GM12873 (cell line): Measurements from ENCODE around the gene ATG4C.

Experiments
- TF ChIP-seq, protein P1 (sequence below): IDR thresholded peaks from 2 replicates; pipeline ENCODE4 v1.5.1; 2012; ENCODE audit warnings: low read depth, mild to moderate bottlenecking, moderate library complexity, low read length, control low read depth; ENCODE audit not compliant: insufficient read depth; ENCODE audit errors: missing control alignments

ATG4C gene

GRCh38 chr1:62869217-62869754 lies 85.4 kb downstream of the ATG4C start:
- TF ChIP-seq, protein P1, sequence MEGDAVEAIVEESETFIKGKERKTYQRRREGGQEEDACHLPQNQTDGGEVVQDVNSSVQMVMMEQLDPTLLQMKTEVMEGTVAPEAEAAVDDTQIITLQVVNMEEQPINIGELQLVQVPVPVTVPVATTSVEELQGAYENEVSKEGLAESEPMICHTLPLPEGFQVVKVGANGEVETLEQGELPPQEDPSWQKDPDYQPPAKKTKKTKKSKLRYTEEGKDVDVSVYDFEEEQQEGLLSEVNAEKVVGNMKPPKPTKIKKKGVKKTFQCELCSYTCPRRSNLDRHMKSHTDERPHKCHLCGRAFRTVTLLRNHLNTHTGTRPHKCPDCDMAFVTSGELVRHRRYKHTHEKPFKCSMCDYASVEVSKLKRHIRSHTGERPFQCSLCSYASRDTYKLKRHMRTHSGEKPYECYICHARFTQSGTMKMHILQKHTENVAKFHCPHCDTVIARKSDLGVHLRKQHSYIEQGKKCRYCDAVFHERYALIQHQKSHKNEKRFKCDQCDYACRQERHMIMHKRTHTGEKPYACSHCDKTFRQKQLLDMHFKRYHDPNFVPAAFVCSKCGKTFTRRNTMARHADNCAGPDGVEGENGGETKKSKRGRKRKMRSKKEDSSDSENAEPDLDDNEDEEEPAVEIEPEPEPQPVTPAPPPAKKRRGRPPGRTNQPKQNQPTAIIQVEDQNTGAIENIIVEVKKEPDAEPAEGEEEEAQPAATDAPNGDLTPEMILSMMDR = no peak

DNA sequence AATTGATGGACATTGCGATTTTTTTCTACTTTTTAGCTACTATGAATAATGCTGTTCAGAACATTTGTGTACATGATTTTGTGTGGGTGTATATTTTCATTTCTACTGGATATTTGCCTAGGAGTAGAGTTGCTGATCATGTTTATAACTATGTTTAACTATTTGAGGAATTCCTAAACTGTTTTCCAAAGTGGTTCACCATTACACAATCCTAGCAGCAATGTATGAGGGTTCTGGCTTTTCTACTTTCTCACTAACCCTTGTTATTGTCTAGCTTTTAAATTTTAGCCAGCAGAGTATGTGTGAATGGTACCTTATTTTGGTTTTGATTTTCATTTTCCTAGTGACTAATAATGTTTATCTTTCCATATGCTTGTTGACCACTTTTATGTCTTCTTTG lies 86.2 kb downstream of the ATG4C start:
- TF ChIP-seq, protein P1 = no peak

- TF ChIP-seq, protein P1 = no peak
Measured at GRCh38 chr1:62875676-62876075, 91.7 kb downstream of the ATG4C start.

DNA sequence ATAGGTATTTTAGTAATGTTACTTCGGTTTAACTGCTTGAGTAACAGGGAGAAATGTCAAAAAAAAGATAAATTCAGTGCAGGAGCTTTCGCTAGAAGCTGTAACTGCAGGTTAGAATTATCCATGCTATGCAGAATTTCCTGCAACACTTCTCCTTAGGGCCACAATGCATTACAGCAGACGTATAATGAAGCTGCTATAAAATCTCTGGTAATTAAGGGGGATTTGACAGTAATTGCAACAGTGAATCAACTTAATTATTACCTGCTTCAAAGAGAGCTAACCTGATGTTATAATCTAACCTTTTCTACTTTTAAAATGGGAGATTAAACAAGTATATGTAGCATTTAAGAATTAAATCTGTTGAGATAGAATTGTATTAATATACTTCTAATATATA lies 92.6 kb downstream of the ATG4C start:
- TF ChIP-seq, protein P1 = no peak

- TF ChIP-seq, protein P1 = no peak
Measured at GRCh38 chr1:62877579-62877978, 93.6 kb downstream of the ATG4C start.

GRCh38 chr1:62879962-62880361 lies 96.0 kb downstream of the ATG4C start:
- TF ChIP-seq, protein P1 = no peak

GRCh38 chr1:62882201-62883104 lies 98.5 kb downstream of the ATG4C start:
- TF ChIP-seq, protein P1 = no peak
